HG03025 (cell line): ENCODE measurements around the gene MTG2.
A peak's percentile ranks its signal among the peaks of the same experiment; 100 is the strongest.

Experiments
- ATAC-seq: cut with Tn5 transposase; IDR thresholded peaks from one replicate; pipeline ENCODE4 v1.9.1; 2021; ENCODE audit warnings: mild to moderate bottlenecking, moderate library complexity; ENCODE audit not compliant: unreplicated experiment, low FRiP score

Gene MTG2

DNA sequence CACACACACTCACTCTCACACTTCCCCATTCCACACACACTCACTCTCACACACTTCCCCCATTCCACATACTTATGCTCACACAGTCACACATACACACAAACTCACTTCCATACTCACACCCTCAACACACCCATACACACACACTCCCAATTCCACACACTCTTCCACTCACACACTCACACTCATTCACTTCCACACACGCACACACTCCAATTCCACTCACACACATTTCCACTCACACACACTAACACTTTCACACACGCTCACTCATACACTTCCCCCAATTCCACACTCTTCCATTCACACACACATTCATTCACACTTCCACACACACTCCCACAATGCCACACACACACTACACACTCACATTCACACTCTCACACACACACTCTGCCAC lies 47.4 kb downstream of the MTG2 start:
- no peak for ATAC-seq

DNA sequence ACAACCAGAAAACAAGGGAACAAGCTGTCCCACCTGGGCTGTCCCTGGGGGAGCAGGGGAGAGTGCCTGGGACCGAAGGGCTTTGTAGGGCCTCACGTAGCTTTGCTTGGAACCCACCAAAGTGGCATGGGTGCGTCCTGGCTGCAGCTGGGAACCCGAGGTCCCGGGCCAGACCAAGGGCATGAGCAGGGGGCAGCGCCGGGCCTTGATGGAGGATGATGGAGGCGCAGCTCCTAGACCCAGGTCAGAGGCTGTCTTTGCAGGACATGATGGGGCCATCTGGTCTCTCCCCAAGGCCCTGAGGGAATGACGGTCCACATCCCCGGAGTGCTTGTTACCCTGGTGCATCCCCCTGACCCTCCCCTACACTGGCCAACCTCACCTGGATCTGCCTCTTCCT lies 47.9 kb downstream of the MTG2 start:
- no peak for ATAC-seq

DNA sequence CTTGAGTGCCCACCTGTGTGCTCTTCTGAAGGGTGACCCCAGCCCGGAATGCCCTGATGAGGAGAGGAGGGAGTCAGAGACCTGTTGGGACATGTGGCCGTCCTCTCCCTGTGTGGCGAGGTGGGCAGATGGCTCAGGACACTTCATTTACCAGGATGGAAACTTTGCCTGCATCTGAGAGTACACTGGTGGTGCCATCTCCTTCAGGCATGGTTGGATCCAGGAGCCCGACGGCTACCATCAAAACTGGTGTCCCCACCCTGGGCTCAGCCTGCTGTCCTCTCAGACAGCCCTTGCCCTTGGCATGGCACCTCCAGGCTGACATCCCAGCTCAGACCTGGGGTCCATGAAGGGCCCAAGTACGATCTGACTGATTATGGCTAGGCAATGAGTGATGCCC lies 48.5 kb downstream of the MTG2 start:
- ATAC-seq = no peak

DNA sequence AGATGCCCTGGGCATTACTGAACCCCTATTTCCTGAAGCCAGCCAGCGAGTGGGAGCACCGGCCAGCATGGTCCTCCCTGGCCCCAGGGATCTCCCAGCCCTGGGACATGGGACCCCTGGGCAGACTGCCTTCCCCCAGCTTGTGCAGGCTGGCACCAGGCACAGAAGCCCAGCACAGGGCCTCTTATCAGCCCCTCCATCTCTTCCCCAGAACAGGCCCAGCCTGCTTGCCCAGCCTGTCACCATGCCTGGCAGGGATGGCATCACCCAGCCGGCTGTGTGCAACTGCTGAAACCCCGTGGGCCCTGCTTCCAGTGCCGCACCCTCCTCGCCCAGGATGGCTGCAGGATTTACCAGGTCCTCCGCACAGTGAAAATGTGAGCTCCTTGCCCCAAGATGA lies 49.4 kb downstream of the MTG2 start:
- no peak for ATAC-seq

DNA sequence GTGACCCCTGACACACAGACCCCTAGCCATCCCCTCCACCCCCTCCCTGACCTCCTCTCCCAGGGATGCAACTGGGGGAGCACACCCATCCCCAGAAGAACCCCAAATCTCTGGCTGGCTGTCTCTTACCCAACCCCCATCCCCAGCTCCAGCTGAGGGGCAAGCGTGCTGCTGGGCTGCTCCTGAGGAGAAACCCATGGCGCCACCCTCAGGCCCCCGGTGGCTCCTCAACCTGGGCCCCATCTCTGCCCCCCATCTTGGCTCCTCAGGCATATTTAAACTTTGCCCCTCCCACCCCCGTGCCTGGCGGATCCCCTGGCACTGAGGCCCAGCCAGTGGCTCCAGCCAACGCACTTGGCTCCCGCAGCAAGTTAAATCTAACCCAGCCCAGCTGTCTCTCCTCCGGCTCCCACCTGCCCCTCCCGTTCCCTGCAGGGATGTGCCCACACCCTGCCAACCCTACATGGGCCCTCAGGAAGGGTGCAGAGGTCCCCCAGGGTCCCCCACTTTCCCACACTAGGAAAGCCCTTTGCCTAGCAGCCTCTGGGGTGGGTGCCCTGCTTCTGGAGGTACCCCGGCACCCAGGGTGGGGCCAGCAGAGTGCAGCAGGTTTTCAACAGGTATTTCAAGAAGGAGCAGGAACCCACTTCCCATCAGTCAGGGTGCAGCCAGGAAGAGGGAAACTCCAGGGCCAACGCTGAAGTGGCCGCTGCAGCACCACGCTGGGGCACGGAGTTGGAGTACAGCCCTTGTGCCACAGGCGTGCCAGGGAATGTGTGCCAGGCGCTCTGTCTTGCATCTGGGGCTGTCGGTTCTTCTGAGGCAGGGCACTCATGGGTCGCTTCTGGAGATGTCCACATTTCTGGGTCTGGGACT lies 50.2 kb downstream of the MTG2 start:
- no peak for ATAC-seq

DNA sequence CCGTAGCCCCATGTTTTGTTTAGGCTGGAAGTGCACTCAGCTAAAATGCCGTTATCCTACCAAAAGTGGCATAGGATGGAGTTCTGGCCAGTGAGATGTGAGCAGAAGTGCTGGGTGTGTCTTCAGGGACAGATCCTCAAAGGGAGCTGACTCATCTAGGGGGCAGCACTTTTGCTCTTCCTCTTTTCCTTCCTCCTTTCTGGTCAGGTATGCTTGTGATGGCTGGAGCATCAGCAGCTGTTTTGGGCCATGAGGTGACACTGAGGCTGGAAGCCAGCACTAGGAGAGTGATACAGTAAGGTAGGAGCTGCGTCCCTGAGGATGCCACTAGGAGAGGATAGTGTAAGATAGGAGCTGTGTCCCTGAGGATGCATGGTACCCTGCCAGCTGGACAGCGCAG lies 50.9 kb downstream of the MTG2 start:
- ATAC-seq = no peak

DNA sequence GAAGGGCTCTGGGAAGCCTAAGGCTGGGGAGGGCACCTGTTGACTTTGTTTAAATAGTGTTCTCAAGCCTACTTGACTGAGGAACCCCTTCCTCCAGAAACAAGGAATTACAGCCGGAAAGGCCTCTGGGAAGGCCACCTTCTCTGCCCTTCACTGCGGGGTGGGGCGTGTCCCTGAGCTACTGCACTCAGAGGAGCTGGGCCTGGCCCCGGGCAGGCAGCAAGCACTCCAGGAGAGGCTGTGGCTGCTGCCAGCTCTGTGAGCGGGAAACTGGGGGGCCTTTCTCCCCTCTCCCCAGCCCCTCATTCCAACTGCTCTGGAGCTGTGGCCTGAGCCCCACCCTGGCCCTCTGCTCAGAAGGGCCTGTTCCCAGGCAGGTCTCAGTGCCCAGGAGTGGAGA lies 51.5 kb downstream of the MTG2 start:
- ATAC-seq = no peak

DNA sequence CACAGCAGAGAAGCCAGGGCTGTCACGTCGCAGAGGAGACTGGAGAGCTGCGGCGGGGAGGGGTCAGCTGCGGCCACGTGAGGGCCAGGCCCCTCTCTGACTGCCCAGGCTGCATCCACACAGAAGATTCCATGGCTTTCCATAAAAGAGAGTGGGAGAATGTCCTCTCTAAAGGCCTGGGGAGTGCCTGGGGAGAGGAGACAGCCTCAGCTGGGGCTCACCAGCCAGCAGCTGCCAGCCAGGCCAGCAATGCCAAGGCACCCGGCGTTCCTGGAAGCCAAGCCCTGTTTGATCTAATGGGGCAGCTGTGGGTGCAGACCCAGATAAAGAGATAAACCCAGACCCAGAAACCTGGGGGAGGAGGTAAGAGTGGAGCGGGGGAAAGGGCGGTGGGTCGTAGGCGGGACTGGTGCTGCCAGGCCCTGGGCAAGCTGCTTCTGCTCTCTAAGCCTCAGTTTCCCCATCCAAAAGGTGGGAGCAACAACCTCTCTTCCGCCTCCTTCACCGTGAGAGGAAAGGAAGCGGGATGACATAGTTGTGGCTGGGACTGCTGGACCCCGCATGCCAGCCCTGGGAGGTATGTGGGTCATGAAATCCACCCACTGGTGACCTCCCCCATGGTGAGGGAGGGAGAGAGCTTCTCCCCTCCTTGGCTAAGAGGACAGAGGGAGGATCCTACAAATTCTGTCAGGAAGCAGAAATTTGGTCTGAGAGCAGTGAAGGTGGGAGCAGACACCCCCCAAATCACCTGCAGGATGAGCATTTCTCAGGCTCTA lies 52.4 kb downstream of the MTG2 start:
- no peak for ATAC-seq

DNA sequence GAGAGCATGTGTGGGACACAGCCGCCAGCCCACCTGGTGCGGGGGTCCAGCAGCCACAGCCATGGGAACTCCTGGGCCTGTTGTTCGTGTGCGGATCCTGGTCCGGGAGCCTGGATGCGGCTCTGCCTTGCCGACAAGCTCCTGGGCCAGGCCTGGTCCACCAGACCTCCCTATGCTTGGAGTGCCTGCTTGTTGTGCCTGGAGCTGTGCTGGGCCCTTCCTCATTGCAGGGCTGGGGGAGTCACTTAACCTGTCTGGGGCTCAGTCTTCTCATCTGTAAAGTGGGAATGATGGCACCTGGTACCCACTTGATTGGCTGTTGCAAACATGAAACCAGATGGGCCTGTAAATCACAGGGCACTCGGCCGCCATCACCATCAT lies 52.9 kb downstream of the MTG2 start:
- no peak for ATAC-seq

DNA sequence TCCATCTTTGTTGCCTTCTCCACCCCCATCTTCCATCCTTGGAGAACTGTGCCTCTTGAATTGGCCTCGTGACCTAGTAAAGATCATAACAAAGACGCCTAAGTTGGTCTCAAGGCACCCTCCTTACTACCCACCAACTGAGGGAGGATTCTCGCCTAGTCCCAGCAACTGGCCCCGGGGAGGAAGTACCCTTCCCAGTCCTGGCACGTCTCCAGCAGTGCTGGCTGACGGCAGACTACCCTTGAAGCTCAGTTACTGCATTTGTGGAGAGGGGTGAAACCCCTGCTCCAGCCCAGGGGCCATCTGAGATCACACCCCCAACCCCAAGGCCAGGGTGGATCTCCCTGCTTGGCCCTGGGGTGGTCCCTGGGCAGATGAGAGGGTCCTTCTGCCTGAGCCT lies 53.4 kb downstream of the MTG2 start:
- no peak for ATAC-seq

DNA sequence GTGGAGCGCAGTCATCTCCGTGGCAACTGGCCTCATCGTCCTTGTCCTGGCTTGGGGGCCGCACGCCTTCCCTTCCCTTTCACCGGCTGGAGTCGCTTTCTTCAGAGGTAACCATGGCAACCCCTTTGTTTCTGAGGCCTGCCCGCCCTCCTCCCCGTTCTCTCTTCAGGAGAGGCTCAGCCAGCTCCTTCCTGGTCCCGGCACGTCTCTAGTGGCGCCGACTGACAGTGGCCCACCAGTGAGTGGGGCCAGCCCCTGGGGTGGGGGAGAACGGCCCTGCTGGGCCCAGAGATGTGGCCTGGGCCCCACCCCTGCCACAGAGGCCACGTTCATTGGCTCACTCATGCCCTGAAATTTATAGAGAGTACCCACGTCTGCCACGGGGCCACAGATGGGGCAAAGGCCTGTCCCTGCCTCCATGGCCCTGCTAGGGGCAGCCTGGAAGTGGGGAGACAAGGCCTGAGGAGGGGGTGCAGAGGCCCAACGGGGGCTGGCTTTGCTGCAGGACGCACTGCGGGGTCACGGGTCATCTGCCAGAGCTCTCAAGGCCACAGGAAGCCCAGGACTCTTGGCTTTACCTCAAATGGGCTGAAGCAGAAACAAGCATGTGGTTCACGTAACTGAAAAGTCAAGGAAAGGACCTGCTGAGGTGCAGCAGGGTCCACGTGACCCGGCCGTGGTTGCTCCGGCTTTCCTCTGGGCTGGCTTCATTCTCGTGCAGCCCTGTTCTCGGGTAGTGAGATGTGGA lies 54.1 kb downstream of the MTG2 start:
- ATAC-seq = no peak

DNA sequence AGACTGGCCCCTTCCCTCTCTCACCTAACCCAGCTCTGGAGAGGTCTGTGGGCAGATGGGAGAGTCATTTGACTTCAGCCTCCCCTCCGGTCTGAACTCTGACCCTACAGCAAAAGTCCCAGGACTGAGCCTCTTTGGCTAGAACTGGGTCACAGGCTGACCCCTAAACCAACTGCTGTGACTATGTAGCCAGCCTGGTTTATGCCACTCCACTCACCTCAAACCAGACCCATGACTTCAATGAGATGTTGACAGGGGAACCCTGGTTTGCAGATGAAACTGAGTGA lies 54.6 kb downstream of the MTG2 start:
- no peak for ATAC-seq

DNA sequence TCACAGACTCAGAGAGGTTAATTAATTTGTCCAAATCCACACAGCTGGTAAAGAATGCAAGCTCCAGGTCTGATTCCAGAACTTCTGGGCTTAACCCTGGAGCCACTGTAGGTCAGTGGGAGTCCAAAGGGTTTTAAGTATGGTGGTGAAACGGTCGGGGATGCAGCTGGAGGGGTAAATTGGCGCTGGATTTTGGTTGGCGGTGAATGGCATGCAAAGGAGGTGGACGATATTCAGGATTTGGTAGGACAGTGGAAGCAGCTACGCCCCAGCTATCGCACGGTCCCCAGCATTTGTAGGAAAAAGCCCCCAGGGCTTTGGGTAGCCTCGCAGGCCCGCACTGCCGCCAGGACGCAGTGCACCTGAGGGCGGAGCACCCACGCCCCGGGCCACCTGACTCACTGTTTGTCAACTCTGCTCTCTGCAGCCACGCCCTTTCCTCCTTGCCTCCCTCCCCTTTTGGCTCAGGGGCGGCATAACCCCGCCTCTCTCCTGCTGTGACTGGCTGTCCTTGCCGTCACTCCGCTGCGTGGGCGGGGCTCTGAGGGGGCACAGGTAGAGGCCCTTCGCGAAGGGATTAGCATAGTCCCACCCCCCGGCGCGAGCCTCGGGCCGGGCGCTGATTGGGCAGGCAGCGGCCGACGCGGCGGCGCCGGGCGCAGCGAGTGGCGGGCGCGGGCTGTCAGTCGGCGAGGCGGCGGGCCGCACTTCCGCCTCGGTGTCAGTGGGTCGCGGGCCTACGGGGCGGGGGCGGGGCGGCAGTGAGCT lies 55.2 kb downstream of the MTG2 start, which contains the start of gene OSBPL2:
Gene OSBPL2, plus strand, starts transcription at position 721 of the 768 bp plus-strand sequence. CDS start 17,664 bp downstream, outside the sequence.
- peak; percentile 96 for ATAC-seq

DNA sequence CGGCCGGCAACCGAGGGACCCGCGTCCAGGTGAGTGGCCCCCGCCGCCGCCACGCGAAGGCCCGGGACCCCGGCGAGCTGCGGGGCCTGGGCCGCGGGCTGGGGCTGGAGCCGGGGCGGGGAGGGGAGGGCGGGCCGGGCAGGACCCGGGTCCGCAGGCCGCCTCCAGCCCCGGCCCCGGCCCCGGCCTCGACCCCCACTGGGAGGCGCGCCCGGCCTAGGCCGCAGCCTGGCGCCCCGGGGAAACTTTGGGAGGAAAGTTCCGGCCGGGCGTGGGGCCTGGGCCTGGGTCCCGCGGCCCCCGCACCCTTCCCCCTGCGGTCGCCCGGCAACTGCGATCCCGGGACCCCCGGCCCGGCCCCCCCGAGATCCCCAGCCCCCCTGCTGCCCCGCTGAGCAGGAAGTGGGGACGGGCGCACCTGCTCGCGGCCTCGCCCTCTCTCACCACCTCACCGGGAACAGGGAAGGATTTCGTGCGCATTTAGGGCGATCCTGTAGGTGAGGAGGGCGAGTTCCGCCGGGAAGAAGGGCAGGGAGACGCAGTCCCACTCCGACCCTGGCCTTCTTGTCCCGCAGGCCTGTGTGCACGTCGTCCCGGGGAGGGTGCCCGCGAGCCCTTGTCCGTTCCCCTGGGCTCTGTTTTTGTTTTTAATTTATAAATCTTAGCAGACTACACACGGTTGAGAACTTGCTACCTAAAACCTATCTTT lies 55.9 kb downstream of the MTG2 start:
- peak; percentile 9 for ATAC-seq

DNA sequence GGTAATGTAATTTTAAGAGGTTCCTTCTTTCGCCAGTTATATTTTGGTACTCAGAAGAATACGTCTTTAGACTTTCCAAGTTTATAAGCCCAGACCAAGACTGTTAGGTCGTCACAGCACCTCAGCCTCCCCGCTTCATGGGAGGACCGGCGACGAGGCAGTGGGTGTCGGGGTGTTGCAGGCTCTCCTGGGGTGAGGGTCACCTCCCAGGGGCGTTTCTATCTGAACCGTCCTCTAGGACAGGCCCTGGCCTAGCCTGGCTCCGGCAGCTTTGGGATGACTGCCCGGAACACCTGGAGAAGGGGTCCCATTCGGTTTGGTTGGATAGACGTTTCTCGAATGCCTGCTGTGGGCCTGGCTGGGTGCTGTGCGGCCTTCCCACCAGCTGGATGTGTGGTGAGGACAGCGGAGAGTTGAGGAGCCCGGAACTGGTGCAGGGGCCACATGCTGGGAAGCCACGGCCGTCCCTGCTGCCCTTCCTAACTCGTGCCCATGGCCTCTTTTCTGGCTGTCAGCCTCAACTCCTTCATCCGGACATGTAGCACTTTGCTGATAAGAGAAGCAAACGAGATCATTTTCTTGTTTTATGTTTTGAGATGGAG lies 56.6 kb downstream of the MTG2 start:
- no peak for ATAC-seq

DNA sequence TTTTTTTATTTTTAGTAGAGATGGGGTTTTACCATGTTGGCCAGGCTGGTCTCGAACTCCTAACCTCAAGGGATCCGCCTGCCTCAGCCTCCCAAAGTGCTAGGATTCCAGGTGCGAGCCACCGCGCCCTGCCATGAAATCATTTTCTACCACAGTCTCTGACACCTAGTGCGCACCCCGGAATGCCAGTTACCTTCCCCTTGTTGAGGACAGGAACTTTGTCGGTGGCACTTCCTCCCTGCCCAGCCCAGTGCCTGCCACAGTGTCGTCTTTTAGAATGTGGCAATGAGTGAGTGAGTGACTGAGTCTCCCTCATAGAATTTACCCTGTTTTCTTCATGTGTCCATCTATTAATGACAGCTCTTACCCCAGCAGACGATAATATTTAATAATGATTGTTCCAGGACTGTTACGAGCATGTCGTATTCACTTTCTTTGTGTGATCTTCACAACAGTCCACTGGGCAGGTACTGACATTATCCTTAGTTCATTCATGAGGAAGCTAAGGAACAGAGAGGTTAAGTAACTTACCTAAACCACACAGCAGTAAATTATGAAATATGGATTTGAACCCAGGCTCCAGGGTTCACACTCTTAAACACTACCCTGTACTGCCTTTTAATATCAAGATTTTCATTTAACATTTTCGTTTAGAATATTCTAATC lies 57.3 kb downstream of the MTG2 start:
- ATAC-seq = no peak

DNA sequence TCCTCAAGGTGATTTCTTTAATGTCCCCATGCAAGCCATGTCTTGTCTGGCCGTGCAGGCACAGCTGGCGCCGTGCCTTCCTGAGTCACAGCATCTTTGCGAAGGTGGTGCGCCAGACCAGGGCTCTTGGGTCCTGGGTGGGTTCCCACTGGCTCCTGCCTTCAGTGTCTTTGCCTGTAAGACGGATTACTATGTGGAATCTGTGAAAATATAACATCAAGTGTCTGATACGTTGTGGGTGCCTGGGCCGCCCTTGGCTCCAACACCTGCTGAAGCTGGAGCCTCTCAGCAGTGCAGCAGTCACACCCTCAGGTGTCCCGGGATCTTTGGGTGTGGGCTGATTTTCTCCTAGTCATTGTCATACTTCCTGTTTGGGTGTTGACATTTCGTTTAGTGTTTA lies 58.7 kb downstream of the MTG2 start:
- no peak for ATAC-seq

DNA sequence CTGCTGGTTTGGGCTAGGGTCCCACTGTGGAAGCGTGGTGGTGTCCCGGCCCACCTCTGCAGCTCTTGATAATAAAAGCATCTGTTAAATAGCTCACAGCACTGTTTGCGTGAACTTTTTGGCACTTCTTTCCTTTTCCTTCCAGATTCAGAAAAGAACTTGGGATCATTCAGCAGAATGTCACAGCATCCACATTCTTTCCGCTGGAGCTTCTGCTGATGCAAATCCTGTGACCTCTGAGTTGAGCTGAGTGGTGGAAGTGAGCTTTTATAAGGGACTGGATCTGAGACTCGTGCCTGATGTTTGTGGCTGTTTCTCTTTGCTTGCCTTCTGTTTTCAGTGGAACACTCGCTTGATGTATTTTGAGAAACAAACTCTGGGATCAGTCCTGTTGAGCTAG lies 59.3 kb downstream of the MTG2 start:
- no peak for ATAC-seq

DNA sequence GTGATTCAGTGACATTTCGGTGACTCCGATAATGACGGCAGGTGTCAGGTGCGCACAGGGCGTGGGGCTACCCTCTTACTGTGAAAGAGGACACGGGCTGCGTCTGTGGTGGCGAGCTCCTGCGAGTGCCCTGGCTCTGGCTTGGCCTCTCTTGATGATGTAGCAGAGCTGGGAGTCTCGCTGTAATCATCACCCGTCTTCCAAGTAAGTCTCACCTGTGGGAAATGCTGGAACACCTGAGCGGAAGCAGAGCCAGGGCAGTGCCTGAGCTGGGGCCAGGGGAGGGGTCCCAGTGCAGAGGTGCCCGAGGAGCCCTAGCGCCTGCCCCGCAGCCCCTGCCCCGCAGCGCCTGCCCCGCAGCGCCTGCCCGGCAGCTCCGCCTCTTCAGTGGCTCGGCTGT lies 60.3 kb downstream of the MTG2 start:
- no peak for ATAC-seq
